Measurements from ENCODE around the gene HAS3.
A peak's percentile ranks its signal among the peaks of the same experiment; 100 is the strongest.

HAS3 gene

DNA sequence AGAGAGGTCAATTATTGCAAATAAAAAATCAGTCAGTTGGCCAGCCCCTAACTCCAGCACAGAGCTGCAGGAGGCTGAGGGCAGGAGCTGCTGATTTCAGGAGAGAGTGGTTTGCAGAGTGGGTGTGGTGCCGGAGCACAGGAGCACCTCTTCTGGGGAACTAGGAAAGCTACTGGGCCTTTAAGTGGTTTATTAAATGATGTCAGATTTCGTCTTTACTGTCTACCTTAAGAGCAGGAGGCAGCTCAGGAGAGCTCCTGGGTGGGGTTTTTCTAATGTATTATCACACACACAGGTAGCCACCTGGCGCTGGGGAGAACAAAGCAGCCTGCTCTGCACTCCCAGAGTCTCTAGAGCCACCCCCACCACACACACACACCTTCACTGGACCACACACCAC, 11.5 kb upstream of the HAS3 start:
- no peak for DNase-seq (ENCODE audit: low read depth in 2 of 2)

DNA sequence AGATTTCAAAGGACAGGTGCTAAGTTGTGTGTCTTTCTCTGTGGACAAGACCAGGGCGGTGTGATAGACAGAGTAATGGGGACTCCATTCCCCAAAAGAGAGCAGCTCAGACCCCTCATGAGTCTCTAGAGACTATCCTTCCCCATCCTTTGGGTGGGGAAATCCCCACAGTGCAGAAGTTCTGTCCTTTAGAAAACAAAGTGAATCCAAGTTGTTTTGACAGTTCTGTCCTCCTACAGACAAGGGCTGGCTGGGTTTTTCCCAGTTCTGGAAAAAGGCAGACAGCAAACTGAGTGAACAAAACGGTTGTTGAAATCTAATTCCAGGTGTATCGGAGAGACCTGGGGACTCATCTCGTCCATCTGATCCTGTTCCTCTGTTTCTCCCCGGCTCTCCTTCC, 11.0 kb upstream of the HAS3 start:
- DNase-seq (ENCODE audit: low read depth in 2 of 2), result no peak

DNA sequence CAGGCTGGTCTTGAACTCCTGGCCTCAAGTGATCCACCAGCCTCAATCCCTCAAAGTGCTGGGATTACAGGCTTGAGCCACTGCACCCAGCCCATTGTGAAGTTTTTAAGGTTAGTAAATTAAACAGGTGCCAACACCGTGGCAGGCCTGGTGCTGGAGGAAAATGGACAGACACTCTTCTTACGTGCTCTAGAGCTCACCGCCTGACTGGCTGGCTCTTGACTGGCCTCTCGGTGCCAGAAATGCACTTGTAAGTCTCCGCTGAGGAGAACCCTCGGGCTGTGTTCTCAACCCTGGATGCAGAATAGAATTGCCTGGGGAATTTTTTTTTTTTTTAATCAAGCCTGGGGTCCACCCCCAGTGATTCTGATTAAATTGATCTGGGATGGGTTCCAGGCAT, 10.3 kb upstream of the HAS3 start:
- no peak for DNase-seq (ENCODE audit: low read depth in 2 of 2)

DNA sequence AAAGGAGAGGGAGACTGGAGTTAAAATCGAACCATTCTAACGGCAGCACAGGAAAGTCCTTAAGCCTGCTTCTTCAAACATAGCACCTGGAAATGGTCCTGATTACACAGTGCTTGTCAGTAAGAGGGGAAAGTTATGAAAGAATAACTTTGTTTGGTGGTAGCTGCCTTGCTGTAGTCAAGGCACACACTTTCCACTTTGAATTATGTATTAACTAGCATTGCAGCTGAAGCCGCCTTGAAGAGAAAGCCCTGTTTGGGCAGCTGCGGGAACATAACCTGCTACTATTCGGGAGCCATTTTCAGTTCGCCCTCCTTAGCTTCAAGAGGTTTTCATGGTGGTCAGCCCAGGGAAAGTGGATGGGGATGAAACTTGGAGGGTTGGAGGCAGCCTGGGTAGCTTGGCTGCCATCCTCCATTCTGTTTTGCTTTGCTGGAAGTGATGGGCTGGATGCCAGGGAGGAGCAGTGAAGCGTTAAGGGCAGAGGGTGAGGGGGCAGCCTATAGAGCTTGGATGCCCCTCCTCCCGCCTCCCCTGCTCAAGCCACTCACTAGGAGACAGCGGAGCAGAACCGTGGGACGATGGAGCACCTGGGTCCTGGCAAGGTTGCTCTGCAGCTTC, 5.3 kb upstream of the HAS3 start:
- DNase-seq (ENCODE audit: low read depth in 2 of 2), result no peak

DNA sequence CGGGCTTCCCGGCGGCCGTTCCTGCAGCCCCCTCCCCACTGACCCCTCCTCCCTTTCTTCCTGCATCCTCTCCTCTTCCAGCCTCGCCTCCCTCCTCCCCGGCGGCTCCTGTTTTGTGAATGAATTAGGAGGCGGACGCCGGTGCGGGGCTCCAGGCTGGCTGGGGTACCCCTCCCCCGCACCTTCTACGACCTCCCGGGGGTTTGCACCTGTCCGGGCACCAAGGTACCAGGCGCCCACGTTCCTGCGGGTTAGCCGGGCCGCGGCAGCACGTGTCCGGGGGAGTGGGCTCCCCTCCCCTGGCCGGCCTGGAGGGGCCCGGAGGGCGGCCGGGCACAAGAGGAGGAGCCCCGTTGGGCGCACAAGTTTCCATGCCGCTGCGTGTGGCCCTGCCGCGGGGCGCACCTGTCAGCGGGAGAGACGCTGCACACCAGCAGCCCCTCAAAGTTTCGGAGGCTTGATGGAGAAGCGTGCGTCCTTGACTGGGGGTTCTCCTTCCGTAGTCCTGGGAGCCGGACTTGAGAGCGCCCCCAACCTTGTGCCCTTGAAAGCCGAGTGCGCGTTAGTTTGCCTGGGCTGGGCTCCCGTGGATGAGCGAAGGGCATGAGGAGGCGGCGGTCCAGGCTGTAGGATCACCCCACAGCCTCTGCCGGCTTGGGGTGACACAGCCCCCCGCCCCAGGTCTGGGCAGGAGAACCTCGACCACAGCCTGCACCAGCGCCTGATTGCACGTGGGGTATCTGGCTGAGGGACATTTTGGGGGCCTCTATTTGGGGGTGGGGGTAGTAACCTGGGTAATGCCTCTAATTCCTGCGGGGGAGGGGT, 1.2 kb downstream of the HAS3 start:
- DNase-seq (ENCODE audit: low read depth in 2 of 2), result no peak

DNA sequence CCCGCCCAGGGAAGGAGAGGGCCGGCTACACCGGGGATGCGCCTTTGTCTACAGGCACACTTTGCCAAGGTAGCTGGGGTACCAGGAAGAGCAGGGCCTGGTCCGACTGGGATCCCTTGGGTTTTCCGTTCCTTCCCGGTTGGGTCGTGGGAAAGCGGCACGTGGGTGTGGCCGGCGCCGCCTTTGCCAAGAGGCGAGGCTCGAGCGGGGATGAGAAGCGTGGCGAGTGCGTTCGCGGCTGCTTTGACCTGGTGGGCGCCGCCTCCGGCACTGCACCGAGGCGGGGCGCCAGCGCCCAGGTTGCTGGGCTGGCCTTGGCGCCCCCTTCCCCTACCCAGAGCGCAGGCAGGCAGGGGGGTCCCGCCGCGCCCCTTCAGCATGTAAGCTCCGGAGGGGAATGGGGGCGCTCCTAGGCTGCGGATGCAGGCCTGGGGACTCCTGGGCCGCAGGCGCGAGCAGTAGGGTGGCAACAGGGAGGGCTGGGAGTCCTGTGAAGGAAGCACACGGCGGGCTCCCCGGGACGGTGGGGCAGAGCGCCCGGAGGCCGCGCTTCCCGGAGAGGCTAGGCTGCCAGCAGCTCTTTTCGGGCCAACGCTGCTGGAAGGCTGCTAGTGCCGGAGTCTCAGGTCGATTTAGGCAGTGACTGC, 2.0 kb downstream of the HAS3 start:
- no peak for DNase-seq (ENCODE audit: low read depth in 2 of 2)

DNA sequence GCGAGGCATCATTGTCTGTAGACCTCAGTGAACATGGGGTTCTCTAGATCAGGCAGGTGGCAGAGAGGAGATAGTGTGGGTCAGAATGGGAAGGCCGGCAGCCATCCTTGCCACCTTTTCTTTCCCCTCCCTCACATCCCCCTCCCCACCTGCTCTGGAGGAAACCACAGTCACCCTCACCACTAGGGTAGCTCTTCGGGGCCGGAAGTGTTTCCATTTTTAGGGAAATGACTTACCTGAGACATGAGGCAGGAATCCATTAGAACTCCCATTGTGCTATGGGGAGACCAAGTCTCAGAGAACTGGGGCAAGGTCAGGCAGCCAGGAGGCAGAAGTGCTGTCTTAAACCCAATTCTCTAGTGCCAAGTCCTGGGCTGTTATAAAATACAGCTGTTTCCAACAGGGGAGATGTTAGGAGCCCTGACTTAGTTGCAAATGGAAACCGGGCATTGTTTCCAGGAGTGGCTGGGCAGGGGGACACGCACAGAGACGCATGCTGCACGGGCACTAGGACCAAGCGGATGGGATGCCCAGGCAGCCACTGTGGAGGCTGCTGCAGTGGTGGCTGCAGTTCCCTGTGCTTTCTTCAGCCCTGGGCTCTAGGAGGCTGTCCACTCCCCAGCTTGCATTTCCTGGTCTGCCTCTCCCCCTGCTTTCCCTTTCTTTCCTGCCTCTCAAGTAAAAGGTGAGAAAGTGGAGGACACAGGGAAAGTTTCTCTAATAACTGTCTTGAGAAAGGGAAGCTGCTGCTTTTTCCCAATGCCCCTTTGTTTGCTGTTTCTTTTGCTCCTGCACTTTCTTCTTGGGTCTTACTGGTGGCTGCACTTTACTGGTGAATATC, 2.8 kb downstream of the HAS3 start:
- no peak for DNase-seq (ENCODE audit: low read depth in 2 of 2)

DNA sequence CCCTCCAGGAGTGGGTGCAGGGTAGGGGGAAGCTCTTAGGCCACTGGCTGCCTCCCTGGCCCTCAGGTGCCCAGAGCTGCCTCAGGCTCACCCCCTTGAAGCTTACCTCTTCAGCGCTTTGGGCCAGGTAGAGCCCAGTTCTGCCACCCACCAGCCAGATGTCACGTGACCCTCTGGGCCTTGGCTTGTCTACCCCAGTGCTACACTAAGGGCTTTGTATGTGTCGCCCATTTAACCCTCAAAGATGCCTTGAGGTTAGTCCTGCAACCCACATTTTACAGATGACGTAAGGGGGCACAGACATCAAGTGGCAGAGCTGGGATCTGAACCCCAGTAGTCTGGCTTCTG, 3.4 kb downstream of the HAS3 start:
- DNase-seq (ENCODE audit: low read depth in 2 of 2), result no peak

DNA sequence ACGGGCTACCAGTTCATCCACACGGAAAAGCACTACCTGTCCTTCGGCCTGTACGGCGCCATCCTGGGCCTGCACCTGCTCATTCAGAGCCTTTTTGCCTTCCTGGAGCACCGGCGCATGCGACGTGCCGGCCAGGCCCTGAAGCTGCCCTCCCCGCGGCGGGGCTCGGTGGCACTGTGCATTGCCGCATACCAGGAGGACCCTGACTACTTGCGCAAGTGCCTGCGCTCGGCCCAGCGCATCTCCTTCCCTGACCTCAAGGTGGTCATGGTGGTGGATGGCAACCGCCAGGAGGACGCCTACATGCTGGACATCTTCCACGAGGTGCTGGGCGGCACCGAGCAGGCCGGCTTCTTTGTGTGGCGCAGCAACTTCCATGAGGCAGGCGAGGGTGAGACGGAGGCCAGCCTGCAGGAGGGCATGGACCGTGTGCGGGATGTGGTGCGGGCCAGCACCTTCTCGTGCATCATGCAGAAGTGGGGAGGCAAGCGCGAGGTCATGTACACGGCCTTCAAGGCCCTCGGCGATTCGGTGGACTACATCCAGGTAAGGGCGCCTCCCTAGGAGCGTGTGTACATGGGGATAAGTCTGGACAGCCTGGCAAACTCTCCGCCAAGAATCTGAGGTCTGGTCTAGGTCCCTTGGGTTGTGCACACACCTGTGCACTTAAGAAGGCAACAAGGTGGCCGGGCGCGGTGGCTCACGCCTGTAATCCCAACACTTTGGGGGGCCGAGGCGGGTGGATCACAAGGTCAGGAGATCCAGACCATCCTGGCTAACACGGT, 4.2 kb downstream of the HAS3 start:
- no peak for DNase-seq (ENCODE audit: low read depth in 2 of 2)

DNA sequence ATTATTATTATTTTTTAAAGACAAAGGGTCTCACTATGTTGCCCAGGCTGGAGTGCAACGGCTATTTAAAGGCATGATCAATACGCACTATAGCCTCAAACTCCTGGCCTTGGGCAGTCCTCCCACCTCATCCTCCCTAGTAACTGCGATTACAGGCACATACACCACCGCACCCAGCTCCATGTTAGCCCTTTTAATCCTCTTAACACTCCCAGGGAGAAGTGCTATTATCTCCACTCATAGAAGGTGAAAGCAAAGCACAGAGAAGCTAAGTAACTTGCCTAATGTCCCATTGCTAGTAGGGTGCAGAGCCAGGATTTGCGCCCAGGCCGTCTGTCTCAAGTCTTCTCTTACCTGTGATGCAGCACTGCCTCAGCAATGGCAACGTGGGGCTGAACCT, 5.0 kb downstream of the HAS3 start:
- DNase-seq (ENCODE audit: low read depth in 2 of 2), result no peak

DNA sequence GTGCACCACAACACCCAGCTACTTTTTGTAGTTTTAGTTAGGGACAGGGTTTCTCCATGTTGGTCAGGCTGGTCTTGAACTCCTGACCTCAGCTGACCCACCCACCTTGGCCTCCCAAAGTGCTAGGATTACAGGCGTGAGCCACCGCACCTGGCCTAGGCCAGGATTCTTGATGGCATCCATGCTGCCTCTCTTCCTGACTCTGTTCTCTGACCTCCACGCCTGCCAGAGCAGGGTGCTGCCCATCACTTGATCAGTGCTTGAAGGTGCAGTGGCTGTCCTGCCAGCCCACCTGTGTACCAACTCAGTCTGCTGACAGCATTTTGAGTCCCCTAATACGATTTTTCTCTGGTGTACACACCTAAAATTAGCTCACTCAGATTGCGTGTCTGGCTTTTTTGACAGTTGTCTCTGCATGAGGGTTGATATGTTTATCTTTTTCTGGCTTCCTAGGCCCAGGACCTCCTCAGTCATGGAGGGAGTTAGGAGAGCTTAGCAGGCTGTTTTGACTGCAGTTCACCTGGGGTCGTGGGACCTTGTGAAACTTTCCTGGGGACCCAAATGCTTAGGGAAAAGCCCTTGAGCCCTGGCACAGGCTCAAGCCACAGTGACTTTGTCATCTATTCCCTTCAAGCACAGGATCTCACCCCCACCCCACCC, 5.9 kb downstream of the HAS3 start:
- DNase-seq (ENCODE audit: low read depth in 2 of 2), result no peak

DNA sequence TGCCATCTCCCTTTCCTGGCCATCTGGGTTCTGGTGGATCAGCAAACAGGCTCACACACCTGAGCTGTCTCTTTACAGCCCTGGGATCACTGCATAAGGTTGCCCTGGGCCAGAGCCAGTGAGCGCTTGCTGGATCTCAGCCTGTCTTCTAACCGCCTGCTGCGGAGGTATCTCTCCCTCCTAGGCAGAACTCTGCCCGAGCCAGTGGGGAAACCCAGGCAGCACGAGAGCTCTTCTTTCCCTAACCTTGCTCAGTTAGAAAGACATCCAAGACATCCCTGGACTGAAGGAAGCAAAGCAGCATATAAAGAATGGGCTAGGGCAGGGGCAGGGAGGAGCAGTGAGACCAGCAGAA, 6.4 kb downstream of the HAS3 start:
- no peak for DNase-seq (ENCODE audit: low read depth in 2 of 2)

DNA sequence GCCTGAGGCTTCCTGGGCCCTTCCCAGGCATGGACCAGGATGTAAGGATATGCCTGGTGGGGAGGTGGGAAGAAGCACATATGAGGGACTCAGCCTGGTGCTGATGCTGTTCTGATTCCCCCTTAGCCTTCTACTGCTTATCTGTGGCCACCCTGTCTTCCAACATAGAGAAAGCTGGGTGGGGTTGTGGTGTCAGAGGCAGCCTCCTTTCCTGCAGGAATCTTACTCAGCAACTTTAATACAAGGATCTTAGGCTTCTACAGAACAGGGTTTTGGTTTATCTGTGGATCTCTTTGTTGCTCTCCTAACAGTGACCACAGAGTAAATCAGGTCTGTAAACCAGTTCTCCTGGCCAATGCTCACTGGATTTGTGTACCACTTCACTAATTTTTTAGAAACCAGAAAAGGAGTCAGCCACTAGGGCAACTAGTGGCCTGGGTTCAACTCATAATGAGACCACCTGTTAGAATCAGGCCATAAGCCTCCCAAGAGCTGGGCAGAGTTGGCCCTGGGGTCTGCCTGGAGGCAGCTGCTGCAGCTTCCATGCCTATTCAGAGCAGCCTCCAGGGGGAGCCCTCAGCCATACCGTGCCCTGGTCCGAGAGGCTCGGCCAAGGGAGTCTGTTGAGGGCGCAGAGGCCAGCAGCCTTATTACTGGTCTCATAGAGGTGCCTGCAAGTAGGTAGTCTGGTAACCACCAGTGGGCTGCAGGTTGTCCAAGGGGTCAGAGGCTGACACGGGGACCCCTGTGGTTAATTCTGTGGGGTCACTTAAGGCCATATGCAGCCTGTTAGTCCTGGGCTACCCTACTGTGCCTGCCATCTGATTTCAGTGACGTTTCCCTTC, 7.1 kb downstream of the HAS3 start:
- DNase-seq (ENCODE audit: low read depth in 2 of 2), result peak in 1 of 2 donors; percentile 24

DNA sequence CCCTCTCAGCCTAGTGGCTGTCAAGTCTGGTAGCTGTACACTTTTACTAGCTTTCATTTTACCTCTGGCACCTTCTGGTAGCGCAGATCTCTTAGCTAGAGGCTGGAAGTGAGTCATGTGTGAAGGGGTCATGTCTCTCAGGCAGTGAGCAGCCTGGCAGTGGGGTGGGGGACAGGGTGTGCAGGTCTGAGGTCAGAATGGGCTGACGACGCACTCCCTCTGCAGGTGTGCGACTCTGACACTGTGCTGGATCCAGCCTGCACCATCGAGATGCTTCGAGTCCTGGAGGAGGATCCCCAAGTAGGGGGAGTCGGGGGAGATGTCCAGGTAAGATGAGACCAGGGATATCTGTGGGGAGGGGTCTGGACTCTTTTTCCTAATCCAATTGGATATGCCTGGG, 7.8 kb downstream of the HAS3 start:
- DNase-seq (ENCODE audit: low read depth in 2 of 2), result no peak

DNA sequence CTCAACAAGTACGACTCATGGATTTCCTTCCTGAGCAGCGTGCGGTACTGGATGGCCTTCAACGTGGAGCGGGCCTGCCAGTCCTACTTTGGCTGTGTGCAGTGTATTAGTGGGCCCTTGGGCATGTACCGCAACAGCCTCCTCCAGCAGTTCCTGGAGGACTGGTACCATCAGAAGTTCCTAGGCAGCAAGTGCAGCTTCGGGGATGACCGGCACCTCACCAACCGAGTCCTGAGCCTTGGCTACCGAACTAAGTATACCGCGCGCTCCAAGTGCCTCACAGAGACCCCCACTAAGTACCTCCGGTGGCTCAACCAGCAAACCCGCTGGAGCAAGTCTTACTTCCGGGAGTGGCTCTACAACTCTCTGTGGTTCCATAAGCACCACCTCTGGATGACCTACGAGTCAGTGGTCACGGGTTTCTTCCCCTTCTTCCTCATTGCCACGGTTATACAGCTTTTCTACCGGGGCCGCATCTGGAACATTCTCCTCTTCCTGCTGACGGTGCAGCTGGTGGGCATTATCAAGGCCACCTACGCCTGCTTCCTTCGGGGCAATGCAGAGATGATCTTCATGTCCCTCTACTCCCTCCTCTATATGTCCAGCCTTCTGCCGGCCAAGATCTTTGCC, 9.0 kb downstream of the HAS3 start:
- no peak for DNase-seq (ENCODE audit: low read depth in 2 of 2)

DNA sequence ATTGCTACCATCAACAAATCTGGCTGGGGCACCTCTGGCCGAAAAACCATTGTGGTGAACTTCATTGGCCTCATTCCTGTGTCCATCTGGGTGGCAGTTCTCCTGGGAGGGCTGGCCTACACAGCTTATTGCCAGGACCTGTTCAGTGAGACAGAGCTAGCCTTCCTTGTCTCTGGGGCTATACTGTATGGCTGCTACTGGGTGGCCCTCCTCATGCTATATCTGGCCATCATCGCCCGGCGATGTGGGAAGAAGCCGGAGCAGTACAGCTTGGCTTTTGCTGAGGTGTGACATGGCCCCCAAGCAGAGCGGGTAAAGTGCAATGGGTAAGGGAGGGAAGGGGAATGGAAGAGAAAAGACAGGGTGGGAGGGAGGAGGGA, 9.5 kb downstream of the HAS3 start:
- no peak for DNase-seq (ENCODE audit: low read depth in 2 of 2)

DNA sequence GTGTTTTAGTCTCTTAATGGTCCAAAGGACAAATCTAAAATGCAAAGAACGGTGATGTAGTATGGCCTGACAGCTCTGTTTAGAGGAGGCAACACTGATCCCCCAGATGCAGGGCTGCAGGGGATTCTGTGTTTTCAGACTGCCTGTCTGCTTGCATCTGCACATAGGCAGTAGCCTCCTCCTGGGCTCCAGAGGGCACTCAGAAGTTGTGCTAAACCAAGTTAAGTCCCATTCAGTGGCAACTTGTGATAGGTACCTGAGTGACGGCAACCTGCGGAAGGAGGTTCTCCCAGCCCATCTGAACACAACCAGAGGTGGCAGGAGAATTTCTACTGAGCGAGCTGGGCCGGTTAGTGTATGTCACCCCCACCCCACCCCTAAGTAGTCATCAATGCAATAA, 9.9 kb downstream of the HAS3 start:
- no peak for DNase-seq (ENCODE audit: low read depth in 2 of 2)

DNA sequence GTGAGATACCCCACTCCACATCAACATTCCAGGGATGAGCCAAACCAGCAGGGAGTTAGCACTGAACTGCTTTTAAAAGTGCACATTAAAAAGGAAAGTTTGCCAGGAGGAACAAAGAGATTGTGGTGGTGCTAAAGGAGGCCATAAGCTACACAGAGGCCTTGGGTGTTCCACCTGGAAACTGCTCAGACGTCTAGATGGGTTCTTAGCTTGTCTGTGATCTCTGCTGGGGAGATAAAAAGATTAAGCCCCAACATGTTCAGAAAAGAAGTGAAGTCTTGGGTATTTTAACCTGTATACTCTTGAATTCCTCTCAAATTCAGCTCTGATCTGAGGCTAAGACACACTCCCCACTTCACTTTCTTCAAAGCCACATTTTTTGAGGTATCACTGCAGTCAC, 10.4 kb downstream of the HAS3 start:
- DNase-seq (ENCODE audit: low read depth in 2 of 2), result no peak

DNA sequence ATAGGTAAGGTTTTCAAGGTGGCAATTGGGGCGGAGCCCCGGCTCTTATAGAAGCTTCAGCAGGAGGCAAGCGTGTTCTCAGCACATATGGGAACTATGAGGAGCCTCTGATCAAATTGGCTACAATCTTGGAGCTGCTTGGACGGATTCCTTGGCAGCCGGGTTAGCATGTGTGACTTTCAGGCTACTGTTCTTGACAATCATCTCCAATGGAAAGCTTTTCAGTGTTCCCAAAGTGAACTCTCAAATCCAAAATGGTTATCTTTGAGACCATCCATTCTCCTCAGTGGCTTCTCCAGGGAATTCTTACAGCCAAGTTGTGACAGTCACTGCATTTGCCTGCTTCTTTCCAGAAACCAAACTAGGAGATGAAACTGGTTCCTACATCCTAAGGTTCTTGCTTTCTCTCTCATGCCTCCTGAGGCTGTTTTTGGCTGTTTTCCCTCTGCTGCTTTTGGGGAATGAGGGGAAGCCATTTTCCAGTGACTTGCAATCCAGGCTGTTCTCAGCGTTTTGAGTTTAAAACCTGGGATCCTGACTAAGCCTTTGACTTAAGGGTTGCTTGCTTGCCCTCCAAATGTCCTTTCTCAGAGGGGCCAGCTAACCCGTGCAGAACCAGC, 10.9 kb downstream of the HAS3 start:
- no peak for DNase-seq (ENCODE audit: low read depth in 2 of 2)
